Duodenal mucosa (tissue), 2 donors: ENCODE measurements around the gene TDRD3.

ENCODE experiments used
- H3K27ac ChIP-seq: one replicate; pipeline ENCODE4 v1.7.0; 2013; ENCODE audit warnings: low read depth, low read length
- H3K27me3 ChIP-seq, 2 donors: one replicate each; pipeline ENCODE4 v1.7.0; 2013; ENCODE audit warnings: low read length in 2 of 2, control low read depth in 1 of 2; ENCODE audit not compliant: insufficient read depth in 2 of 2, control insufficient read depth in 1 of 2
- H3K36me3 ChIP-seq, 2 donors: one replicate each; pipeline ENCODE4 v1.7.0; 2013; ENCODE audit warnings: low read length in 2 of 2, control low read depth in 1 of 2; ENCODE audit not compliant: insufficient read depth in 2 of 2, control insufficient read depth in 1 of 2
- H3K4me1 ChIP-seq, 2 donors: one replicate each; pipeline ENCODE4 v1.7.0; 2013; ENCODE audit warnings: low read length in 2 of 2, control low read depth in 1 of 2; ENCODE audit not compliant: insufficient read depth in 2 of 2, control insufficient read depth in 1 of 2
- H3K4me3 ChIP-seq, 2 donors: one replicate each; pipeline ENCODE4 v1.7.0; 2013; ENCODE audit warnings: low read length in 2 of 2, low read depth in 1 of 2
- H3K9ac ChIP-seq, 2 donors: one replicate each; pipeline ENCODE4 v1.7.0; 2013; ENCODE audit warnings: low read length in 2 of 2, low read depth in 1 of 2
- H3K9me3 ChIP-seq, 2 donors: one replicate each; pipeline ENCODE4 v1.7.0; 2013; ENCODE audit warnings: low read length in 2 of 2, control low read depth in 1 of 2; ENCODE audit not compliant: control insufficient read depth in 1 of 2

Gene TDRD3

DNA sequence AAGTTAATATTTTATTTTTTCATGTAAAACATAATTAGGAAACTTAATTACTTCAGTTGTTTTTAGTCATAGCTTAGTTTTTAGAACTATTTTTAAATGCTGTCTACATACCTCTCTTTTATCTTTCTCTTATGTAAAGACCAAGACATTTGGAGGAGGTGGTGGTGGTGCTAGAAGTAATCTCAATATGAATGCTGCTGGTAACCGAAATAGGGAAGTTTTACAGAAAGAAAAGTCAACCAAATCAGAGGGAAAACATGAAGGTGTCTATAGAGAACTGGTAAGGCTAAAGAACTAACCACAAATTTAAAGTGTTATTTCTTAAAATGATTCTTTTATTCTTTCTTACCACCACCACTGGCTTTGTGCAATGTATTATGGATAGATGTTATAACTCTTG, 97.3 kb downstream of the TDRD3 start:
- Histone ChIP-seq H3K27ac (no peak overlapping the region), H3K36me3 (peaks cover 4 to 12% of the 10 kb centered on the region in 2 donors)

DNA sequence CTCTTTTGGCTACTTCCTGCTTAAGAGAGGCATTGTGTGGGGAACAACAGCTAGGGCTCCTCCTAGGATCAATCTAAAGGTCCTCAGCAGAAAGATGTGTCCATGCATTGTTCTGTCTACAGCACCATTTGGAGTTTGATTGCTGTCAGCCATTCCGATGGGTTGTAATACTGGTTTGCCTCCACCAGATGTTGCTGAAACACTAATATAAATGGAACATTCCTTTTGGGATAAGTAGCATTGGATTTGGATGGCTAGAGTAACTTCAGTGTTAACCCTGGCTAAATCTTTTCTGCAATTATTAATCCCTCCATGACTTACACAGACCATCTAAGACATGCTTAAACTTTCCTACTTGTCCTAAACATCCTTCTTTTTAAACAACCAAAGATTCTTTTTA, 104.2 kb downstream of the TDRD3 start:
- peaks cover 7 to 25% of the 10 kb centered on the region in 2 donors for H3K9me3 ChIP-seq
- no peak overlapping the region for H3K4me3 ChIP-seq
- no peaks in the 10 kb centered on the region for H3K4me1 ChIP-seq
- peaks cover 4 to 31% of the 10 kb centered on the region in 2 donors for H3K36me3 ChIP-seq
- no peaks in the 10 kb centered on the region for H3K27me3 ChIP-seq
- no peak overlapping the region for H3K27ac ChIP-seq
- no peak overlapping the region for H3K9ac ChIP-seq

More for the DNA sequence above, 97.3 kb downstream of the TDRD3 start:
- Histone ChIP-seq H3K27me3 (no peaks in the 10 kb centered on the region), H3K4me1 (no peaks in the 10 kb centered on the region), H3K9ac (no peak overlapping the region), H3K9me3 (no peaks in the 10 kb centered on the region), H3K4me3 (no peak overlapping the region)

- no peaks in the 10 kb centered on the region for H3K4me1 ChIP-seq
- H3K9ac ChIP-seq, result no peak overlapping the region
- H3K4me3 ChIP-seq, result no peak overlapping the region
- H3K36me3 ChIP-seq, result peaks cover 10 to 22% of the 10 kb centered on the region in 2 donors
- no peak overlapping the region for H3K27ac ChIP-seq
- H3K9me3 ChIP-seq, result peaks cover 8 to 10% of the 10 kb centered on the region in 2 donors
- H3K27me3 ChIP-seq, result no peaks in the 10 kb centered on the region
Measured at GRCh38 chr13:60509601-60510386, 112.8 kb downstream of the TDRD3 start.

DNA sequence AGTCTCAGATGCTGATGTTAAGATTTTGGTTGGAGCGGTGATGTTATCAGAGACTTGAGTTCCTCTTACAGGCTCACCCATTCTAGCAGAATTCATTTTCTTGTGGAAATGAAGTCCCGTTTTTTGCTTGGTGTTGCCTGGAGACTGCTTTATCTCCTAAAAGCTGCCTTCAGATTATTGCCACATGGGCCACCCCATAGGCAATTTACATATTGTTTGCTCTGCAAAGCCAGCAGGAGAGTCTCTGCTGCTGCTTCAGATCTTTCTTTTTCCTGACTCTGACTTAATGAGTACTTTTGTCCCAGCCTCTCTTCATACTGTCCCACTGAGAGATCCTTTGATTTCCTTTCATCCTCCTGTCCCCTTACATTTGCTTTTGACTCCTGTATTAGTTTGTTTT, 114.6 kb downstream of the TDRD3 start:
- H3K27me3 ChIP-seq, result no peaks in the 10 kb centered on the region
- no peak overlapping the region for H3K9ac ChIP-seq
- no peak overlapping the region for H3K4me3 ChIP-seq
- no peaks in the 10 kb centered on the region for H3K4me1 ChIP-seq
- peaks cover 10 to 25% of the 10 kb centered on the region in 2 donors for H3K36me3 ChIP-seq
- H3K27ac ChIP-seq, result no peak overlapping the region
- peaks cover 8 to 10% of the 10 kb centered on the region in 2 donors for H3K9me3 ChIP-seq

DNA sequence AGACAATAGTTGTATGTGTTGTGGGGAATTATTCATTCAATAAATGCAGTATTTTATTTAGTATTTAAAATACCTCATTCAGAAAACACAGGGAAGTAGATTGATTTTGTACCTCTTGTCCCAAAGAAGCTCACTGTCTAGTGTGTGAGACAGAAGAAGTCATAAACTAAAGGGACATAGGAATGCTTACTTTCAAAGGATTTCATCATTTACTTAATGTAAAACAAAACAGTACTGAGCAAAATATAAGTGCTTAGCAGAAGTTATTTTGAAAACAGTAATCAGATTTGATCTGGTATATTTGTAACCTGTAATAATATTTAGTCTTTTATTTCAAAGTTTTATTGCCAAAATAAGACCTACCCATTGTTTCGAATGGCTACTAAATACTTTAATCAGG, 117.9 kb downstream of the TDRD3 start:
- H3K27me3 ChIP-seq, result no peaks in the 10 kb centered on the region
- no peak overlapping the region for H3K27ac ChIP-seq
- peaks cover 8 to 10% of the 10 kb centered on the region in 2 donors for H3K9me3 ChIP-seq
- no peaks in the 10 kb centered on the region for H3K4me1 ChIP-seq
- peaks cover 10 to 27% of the 10 kb centered on the region in 2 donors for H3K36me3 ChIP-seq
- H3K4me3 ChIP-seq, result no peak overlapping the region
- H3K9ac ChIP-seq, result no peak overlapping the region

- no peak overlapping the region for H3K27ac ChIP-seq
- peaks cover 2 to 12% of the 10 kb centered on the region in 2 donors for H3K36me3 ChIP-seq
- no peak overlapping the region for H3K9ac ChIP-seq
- H3K4me3 ChIP-seq, result no peak overlapping the region
- no peaks in the 10 kb centered on the region for H3K9me3 ChIP-seq
- no peaks in the 10 kb centered on the region for H3K27me3 ChIP-seq
- no peaks in the 10 kb centered on the region for H3K4me1 ChIP-seq
Measured at GRCh38 chr13:60519496-60519895, 122.5 kb downstream of the TDRD3 start.

DNA sequence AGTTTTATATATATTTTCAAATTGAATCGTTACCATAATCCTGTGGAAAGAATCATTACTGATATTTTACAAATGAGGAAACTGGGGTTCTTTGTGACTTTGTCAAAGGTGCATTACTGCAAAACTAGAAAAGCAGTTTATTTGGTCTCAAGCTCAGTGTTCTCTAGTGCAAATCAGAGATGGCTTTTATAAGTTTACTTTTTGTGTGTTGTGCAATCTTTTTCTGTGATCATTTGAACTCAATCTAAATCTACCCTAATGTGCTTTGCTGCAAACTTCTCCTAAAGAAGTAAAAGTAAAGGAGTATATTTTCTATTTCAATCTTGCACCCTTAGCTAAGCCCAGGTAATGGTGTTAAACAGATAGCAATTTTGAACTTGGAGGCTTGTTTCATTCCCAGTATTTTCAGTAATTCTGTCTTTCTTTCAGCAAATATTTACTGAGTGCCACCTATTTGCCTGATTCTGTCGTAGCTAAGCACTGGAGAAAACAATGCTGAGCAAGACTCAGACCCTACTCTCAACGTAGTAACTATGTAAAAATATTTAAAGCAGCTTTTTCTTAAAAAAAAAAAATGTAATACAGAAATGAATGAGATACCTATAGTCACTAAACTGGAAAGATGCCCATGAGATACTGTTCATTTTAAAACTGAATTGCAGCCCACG, 124.0 kb downstream of the TDRD3 start:
- Histone ChIP-seq H3K4me3 (no peak overlapping the region), H3K27ac (no peak overlapping the region), H3K36me3 (peaks cover 0 to 12% of the 10 kb centered on the region in 2 donors), H3K9ac (no peak overlapping the region), H3K27me3 (no peaks in the 10 kb centered on the region), H3K4me1 (no peaks in the 10 kb centered on the region), H3K9me3 (no peaks in the 10 kb centered on the region)

DNA sequence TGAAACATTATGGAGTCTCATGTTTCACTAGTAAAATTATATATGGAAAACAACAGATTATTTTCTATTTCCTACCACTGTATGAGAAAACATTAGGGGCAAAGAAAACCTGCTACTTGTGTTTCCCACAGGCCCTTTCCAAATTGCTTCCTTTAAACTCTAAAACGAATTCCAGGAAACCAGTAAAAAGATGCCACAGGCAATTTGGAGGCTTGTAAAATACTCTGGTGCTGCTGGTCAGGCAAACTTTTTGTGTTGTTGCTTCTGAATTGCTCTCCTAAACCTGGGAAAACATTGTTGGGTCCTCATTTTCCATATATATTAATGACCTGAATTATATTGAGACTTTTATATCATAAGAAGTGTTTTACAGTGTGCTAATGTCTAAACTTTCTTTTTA, 141.5 kb downstream of the TDRD3 start:
- Histone ChIP-seq H3K4me1 (no peaks in the 10 kb centered on the region), H3K9ac (no peak overlapping the region), H3K4me3 (no peak overlapping the region), H3K27ac (no peak overlapping the region), H3K36me3 (peaks cover 0 to 8% of the 10 kb centered on the region in 2 donors), H3K27me3 (no peaks in the 10 kb centered on the region), H3K9me3 (no peaks in the 10 kb centered on the region)

GRCh38 chr13:60540276-60540675, 143.3 kb downstream of the TDRD3 start:
- H3K9ac ChIP-seq, result no peak overlapping the region
- H3K4me1 ChIP-seq, result no peaks in the 10 kb centered on the region
- H3K9me3 ChIP-seq, result no peaks in the 10 kb centered on the region
- H3K27me3 ChIP-seq, result no peaks in the 10 kb centered on the region
- H3K4me3 ChIP-seq, result no peak overlapping the region
- no peak overlapping the region for H3K27ac ChIP-seq
- peaks cover 0 to 6% of the 10 kb centered on the region in 2 donors for H3K36me3 ChIP-seq

DNA sequence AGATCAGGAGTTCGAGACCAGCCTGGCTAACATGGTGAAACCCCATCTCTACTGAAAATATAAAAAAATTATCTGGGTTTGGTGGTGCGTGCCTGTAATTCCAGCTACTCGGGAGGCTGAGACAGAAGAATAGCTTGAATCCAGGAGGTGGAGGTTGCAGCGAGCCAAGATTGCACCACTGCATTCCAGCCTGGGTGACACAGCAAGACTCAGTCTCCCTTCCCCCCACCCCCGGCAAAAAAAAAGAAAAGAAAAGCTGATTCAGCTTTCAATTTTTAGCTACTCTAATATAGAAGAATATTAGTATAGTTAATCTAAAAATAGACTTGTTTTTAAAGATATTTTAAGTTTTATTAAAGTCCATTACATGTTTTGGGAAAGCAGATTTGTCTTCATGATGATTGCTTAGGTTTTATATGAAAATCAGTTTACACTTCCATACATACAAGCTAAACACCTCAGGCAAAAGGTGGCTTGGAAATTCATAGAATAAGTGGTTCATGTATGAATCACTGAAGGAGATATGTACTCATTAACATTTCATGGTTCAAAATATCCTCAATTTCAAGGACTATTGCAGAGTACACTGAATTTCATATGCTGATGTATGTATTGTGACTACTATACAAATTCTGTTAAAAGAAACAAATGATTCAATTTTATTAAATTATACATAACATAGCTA, 165.2 kb downstream of the TDRD3 start:
- Histone ChIP-seq H3K4me3 (no peak overlapping the region), H3K9me3 (no peaks in the 10 kb centered on the region), H3K4me1 (no peaks in the 10 kb centered on the region)

More for the DNA sequence above, 165.2 kb downstream of the TDRD3 start:
- Histone ChIP-seq H3K9ac (no peak overlapping the region), H3K27me3 (no peaks in the 10 kb centered on the region), H3K27ac (no peak overlapping the region), H3K36me3 (no peaks in the 10 kb centered on the region)
